Measurements from ENCODE around the gene ARHGAP22.

Gene ARHGAP22

DNA sequence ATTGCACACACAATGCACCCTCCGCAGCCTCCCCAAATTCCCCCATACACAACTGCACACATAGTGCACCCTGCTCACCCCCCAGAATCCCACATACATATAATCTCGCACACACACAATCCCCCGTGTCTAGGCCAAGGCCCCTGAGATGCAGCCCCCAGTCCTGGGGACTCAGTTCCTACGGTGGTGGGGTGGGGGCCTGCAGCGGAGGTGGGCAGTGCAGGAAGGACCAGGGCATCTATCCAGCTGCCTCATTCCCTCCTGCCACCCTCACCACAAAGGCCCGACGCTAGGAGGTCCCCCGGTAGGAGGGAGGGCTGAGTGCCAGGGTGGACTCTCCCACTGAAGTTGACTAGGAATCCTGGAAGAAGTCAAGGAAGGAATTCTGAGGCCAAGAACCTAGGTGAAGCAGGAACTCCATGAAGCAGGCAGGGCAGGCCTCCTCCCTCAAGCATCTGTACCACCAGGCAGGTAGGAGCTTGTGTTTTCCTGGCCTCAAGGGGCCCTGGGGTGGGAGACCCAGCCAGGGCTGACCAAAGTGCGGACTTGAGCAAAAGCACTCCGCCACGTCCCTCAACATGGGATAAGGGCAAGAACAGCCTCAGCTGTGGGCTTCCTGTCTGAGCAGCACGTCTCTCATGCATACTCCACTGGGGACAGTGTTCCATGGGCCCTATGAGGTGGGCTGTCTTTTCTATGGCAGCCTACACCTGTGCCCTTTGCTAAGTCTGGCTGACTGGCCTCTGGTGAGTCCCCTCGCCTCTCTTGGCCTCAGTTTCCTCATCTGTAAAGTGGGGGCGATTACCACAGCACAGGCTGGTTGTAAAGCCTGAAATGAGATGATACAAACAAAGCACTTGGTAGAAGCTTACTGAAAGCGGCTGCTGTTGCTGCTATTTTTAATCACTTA lies 152.6 kb downstream of the ARHGAP22 start:
- Mint-ChIP-seq H3K4me1 (peaks cover 28% of the 10 kb centered on the region), H3K27me3 (ENCODE audit: low read depth, poor library complexity) (no peaks in the 10 kb centered on the region), H3K27ac (no peak overlapping the region), H3K4me3 (no peak overlapping the region), H3K9me3 (no peaks in the 10 kb centered on the region), H3K36me3 (ENCODE audit: low read depth) (no peaks in the 10 kb centered on the region)
- no peak for DNase-seq
- TF ChIP-seq, protein P1, sequence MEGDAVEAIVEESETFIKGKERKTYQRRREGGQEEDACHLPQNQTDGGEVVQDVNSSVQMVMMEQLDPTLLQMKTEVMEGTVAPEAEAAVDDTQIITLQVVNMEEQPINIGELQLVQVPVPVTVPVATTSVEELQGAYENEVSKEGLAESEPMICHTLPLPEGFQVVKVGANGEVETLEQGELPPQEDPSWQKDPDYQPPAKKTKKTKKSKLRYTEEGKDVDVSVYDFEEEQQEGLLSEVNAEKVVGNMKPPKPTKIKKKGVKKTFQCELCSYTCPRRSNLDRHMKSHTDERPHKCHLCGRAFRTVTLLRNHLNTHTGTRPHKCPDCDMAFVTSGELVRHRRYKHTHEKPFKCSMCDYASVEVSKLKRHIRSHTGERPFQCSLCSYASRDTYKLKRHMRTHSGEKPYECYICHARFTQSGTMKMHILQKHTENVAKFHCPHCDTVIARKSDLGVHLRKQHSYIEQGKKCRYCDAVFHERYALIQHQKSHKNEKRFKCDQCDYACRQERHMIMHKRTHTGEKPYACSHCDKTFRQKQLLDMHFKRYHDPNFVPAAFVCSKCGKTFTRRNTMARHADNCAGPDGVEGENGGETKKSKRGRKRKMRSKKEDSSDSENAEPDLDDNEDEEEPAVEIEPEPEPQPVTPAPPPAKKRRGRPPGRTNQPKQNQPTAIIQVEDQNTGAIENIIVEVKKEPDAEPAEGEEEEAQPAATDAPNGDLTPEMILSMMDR (IDR thresholded peaks at IDR 0.05) = no peak

DNA sequence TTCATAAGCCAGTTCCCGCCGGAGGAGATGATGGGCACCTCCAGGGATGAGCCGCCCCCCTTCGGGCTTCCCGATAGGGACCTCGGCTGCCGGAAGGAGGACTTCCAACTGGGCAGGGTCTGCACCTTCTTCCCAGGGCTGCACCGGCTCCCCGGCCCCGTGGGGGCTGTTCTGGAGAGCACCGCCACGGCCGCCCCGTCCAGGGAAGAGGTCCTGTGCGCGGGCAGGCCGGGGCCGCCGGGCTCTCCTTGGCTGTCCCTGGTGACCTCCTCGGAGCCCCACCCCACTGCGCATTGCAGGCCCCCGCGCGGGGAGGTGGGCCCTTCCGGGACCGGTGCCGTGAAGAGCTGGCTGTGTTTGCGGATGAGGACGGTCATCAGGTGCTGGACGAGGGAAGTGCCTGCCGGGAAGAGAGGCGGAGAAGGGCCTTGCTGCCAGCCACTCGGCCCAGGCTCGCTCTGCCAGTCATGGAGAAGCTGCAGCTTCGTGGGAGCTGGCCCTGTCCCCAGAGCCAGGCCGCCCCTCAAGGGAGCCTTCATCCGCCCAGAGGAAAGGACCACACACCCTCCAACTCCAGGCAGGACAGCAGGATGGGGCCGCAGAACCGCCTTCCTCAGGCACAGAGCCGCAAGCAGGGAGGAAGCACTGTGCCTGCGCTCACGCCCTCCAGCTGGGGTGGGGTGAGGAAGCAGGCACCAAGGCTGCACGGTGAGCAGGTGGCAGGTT lies 154.0 kb downstream of the ARHGAP22 start:
- Mint-ChIP-seq H3K27me3 (ENCODE audit: low read depth, poor library complexity) (peaks cover 5% of the 10 kb centered on the region), H3K9me3 (no peaks in the 10 kb centered on the region), H3K36me3 (ENCODE audit: low read depth) (no peaks in the 10 kb centered on the region), H3K4me1 (peaks cover 18% of the 10 kb centered on the region), H3K4me3 (no peak overlapping the region), H3K27ac (no peak overlapping the region)
- no peak for DNase-seq
- TF ChIP-seq, protein P1 (IDR thresholded peaks at IDR 0.05) = no peak

DNA sequence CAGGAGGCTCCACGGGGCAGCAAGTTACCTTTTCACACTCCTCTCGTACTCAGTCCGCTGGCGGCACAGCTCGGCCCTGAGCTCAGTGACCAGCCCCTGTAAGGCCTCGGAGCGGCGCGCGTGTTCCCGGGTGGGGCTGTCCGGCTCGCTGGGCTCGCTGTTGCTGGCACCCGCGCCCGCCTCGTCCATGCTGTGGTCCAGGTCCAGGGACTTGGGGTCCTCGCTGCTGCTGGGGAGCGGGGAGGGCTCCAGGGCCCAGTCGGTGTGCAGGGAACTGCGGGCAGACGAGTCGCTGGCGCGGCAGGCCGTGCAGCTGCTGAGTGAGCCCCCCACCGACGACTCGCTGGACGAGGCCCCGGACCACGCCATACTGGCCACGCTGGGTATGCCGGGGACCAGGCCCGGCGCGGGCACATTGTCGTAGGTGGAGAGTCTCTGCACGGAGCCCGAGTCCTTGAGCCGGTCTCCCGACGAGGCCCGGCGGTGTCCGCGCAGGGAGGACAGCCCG lies 154.6 kb downstream of the ARHGAP22 start:
- TF ChIP-seq, protein P1 (IDR thresholded peaks at IDR 0.05) = no peak
- Mint-ChIP-seq H3K4me3 (no peak overlapping the region), H3K36me3 (ENCODE audit: low read depth) (no peaks in the 10 kb centered on the region), H3K9me3 (no peaks in the 10 kb centered on the region), H3K27me3 (ENCODE audit: low read depth, poor library complexity) (peaks cover 8% of the 10 kb centered on the region), H3K27ac (no peak overlapping the region), H3K4me1 (peaks cover 18% of the 10 kb centered on the region)
- DNase-seq = no peak

DNA sequence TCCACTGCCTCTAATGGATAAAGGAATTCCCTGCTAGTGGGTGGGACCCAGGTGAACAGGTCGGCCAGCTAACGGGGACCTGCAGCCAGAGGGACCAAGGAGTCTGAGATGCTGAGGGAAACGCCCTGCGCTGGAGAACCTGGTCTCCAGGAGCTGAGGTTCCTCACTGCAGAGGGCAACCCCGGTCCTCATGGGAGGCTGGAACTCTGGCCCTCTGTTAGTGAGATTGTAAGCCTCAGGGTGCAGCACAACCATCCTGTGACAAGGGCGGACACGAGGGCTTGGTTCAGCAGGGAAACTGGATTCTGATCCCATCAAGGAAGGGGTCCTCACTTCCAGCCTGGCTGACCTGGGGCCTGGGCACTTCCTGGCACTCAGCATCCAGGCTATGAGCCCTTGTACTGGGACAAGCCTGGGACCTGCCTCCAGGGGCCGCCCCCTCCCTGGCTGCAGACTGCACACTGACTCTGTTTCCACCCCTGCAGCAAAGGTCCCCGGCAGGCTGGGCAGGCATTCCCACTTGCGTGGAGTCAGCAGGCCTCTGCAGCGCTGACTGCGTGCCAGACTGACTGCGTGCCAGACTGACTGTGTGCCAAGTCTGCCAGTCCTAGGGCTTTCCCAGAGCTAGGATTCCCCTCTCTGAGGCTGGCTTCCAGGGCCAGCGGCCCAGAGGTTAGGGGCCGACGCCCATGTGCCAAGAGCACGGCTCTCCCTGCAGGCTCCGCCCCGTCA lies 155.2 kb downstream of the ARHGAP22 start:
- Mint-ChIP-seq H3K4me1 (peaks cover 18% of the 10 kb centered on the region), H3K27ac (no peak overlapping the region), H3K9me3 (no peaks in the 10 kb centered on the region), H3K4me3 (no peak overlapping the region), H3K36me3 (ENCODE audit: low read depth) (no peaks in the 10 kb centered on the region), H3K27me3 (ENCODE audit: low read depth, poor library complexity) (peaks cover 8% of the 10 kb centered on the region)
- DNase-seq = no peak
- TF ChIP-seq, protein P1 (IDR thresholded peaks at IDR 0.05) = no peak

DNA sequence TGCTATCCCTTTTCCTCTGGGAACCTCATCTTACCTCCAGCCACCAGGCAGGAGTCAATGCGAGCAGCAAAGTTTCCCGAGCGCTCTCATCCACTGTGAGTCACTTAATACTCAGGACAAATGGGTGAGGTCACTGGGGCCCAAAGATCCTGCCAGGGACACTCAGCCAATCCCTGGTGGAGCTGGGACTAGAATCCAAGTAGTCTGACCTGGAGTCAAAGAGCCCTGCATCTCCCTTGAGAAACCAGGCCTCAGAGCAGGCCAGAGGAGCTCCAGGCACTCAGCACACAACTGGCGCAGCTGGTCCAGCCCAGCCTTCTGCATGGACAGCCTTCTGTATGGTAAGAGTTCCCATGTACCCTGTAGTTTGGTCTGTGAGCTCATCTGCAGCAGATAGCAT lies 156.1 kb downstream of the ARHGAP22 start:
- Mint-ChIP-seq H3K27ac (peak overlapping the region; percentile 60), H3K4me1 (peaks cover 13% of the 10 kb centered on the region), H3K36me3 (ENCODE audit: low read depth) (no peaks in the 10 kb centered on the region), H3K9me3 (no peaks in the 10 kb centered on the region), H3K27me3 (ENCODE audit: low read depth, poor library complexity) (peaks cover 8% of the 10 kb centered on the region), H3K4me3 (no peak overlapping the region)
- DNase-seq = no peak
- TF ChIP-seq, protein P1 (IDR thresholded peaks at IDR 0.05) = no peak
